ENCODE measurements around the gene ANGPTL8. TPM values are rescaled to one million over a fixed set of nuclear protein-coding genes. Genes with fewer than 3 reads are reported as not detected.

Gene ANGPTL8
- total and polyA plus RNA-seq, 2 of the 4 experiments (the other 2 are of a cell fraction), result not detected

DNA sequence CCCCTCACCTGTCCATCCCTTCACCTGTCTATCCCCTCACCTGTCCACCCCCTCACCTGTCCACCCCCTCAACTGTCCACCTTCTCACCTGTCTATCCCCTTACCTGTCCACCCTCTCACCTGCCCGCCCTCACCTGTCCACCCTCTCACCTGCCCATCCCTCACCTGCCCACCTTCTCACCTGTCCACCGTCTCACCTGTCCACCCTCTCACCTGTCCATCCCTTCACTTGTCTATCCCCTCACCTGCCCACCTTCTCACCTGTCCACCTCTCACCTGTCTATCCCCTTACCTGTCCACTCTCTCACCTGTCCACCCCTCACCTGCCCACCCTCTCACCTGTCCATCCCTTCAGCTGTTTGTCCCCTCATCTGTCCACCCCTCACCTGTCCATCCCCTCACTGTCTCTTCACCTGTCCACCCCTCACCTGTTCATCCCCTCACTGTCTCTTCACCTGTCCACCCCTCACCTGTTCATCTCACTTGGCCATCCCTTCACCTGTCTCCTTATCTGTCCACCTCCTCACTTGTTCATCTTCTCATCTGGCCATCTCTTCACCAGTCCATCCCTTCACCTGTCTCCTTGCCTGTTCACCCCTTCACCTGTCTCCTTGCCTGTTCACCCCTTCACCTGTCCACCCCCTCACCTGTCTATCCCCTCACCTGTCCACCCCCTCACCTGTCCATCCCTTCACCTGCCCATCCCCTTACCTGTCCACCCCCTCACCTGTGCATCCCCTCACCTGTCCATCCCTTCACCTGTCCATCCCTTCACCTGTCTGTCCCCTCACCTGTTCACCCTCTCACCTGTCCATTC is 29.4 kb upstream of the ANGPTL8 start:
- H3K9me3 ChIP-seq (ENCODE audit: control insufficient read depth, insufficient read depth, low read length), result no peaks in the 10 kb centered on the region
- H4K91ac ChIP-seq (ENCODE audit: insufficient read depth, low read depth, low read length), result no peak overlapping the region
- dilution Hi-C loops (cut with HindIII; ENCODE audit: low sequenced_read_pairs, unreplicated experiment), result no loop called here
- 79% methylated on average over 2 of the region's 2 CpGs; no CpG with 5 or more reads in 1 of the 2 experiments for WGBS, 2 experiments (ENCODE audit: extremely low coverage in 2 of 2, insufficient read length in 1 of 2)
- no peaks in the 10 kb centered on the region for H3K27me3 ChIP-seq (ENCODE audit: control insufficient read depth, insufficient read depth, low read length)
- intact Hi-C loops (cut with micrococcal nuclease), result no loop called here
- no peak overlapping the region for H2BK5ac ChIP-seq (ENCODE audit: low read depth, low read length, poor library complexity, severe bottlenecking)
- no peak overlapping the region for H3K4ac ChIP-seq (ENCODE audit: low read depth, low read length)
- peaks cover 20% of the 10 kb centered on the region for H4K20me1 ChIP-seq (ENCODE audit: insufficient read depth, low read length)
- TF ChIP-seq FOS (IDR thresholded peaks at IDR 0.05; ENCODE audit: low read depth, low read length) (no peak), MAFK (IDR thresholded peaks at IDR 0.05; ENCODE audit: low read depth, low read length) (no peak), POLR2A (IDR thresholded peaks at IDR 0.05; ENCODE audit: low read depth, low read length) (no peak), BHLHE40 (IDR thresholded peaks at IDR 0.05; ENCODE audit: low read depth, low read length) (no peak), CHD1 (IDR thresholded peaks at IDR 0.05; ENCODE audit: low read depth, low read length) (no peak), MAZ (IDR thresholded peaks at IDR 0.05; ENCODE audit: borderline replicate concordance, low read depth, low read length) (no peak), SMC3 (IDR thresholded peaks at IDR 0.05; ENCODE audit: low read depth, low read length) (no peak), MXI1 (IDR thresholded peaks at IDR 0.05; ENCODE audit: borderline replicate concordance, low read depth, low read length) (no peak), NFE2L2 (IDR thresholded peaks at IDR 0.05; ENCODE audit: low read depth, low read length) (no peak), RAD21 (IDR thresholded peaks at IDR 0.05; ENCODE audit: low read length) (no peak), CEBPB (IDR thresholded peaks at IDR 0.05; ENCODE audit: low read depth, low read length) (no peak)
- TF ChIP-seq, protein P1, sequence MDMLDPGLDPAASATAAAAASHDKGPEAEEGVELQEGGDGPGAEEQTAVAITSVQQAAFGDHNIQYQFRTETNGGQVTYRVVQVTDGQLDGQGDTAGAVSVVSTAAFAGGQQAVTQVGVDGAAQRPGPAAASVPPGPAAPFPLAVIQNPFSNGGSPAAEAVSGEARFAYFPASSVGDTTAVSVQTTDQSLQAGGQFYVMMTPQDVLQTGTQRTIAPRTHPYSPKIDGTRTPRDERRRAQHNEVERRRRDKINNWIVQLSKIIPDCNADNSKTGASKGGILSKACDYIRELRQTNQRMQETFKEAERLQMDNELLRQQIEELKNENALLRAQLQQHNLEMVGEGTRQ (IDR thresholded peaks at IDR 0.05; ENCODE audit: low read depth, low read length), result no peak
- no TSS peak for BruUV-seq (replicated peaks)
- H3K79me1 ChIP-seq (ENCODE audit: low read depth in 1 of 2, low read length in 2 of 2), result no peaks in the 10 kb centered on the region; a peak in 1 of 4 replicates
- no peak overlapping the region for H2AK5ac ChIP-seq (ENCODE audit: low read depth, low read length)
- H3K4me1 ChIP-seq (ENCODE audit: control insufficient read depth, insufficient read depth, low read length), result no peaks in the 10 kb centered on the region
- no peak overlapping the region for H3K14ac ChIP-seq (replicated peaks; ENCODE audit: low read depth, low read length)
- H3K9ac ChIP-seq (ENCODE audit: low read depth, low read length), result no peak overlapping the region
- no peak overlapping the region for H2BK120ac ChIP-seq (ENCODE audit: low read depth, low read length)
- no peak overlapping the region for H3K56ac ChIP-seq (ENCODE audit: extremely low read depth, insufficient read depth, low read length)
- ATAC-seq (ENCODE audit: low read depth), result no peak; the same call in 1 of the 2 replicates
- no peak overlapping the region for H4K8ac ChIP-seq (ENCODE audit: low read depth in 2 of 2, low read length in 2 of 2)
- H3K9me1 ChIP-seq (ENCODE audit: insufficient read depth, low read length), result peaks cover 26% of the 10 kb centered on the region
- POLR2A ChIA-PET (ENCODE audit: unreplicated experiment), result no interaction called here
- CTCF ChIA-PET, result no interaction called here
- H2AK9ac ChIP-seq (replicated peaks; ENCODE audit: low read depth, low read length, poor library complexity), result no peak overlapping the region
- H2BK20ac ChIP-seq (ENCODE audit: low read depth, low read length), result no peak overlapping the region
- no peak overlapping the region for H2BK15ac ChIP-seq (ENCODE audit: low read depth, low read length)
- no peak overlapping the region for H3K4me3 ChIP-seq (ENCODE audit: insufficient read depth, low read depth, low read length)
- H4K5ac ChIP-seq (ENCODE audit: low read depth, low read length), result no peak overlapping the region
- no peak for DNase-seq
- no peak overlapping the region for H3K23ac ChIP-seq (ENCODE audit: low read depth, low read length)
- peaks cover 39% of the 10 kb centered on the region for H3K36me3 ChIP-seq (ENCODE audit: control insufficient read depth, insufficient read depth, low read length)
- no peak overlapping the region for H3K4me2 ChIP-seq (ENCODE audit: low read depth, low read length)
- no peak overlapping the region for H3K18ac ChIP-seq (ENCODE audit: low read depth, low read length)
- H3K27ac ChIP-seq (ENCODE audit: insufficient read depth, low read length), result no peak overlapping the region
- peak overlapping the region; percentile 61 for H2AFZ ChIP-seq (replicated peaks; ENCODE audit: low read length, poor library complexity)
- in situ Hi-C loops (cut with MboI; ENCODE audit: low sequenced_read_pairs), result loop anchor here (10.0 kb wide), 1 partner anchor 175 kb away; no protein-coding TSS in a partner anchor

All from IMR-90 (cell line).